ENCODE results near the gene IFNA1.
"Not testable (repeated sequence)": the region's sequence is repeated elsewhere in the genome, so short reads cannot be mapped to it uniquely, and the experiment has no call there.

DNA sequence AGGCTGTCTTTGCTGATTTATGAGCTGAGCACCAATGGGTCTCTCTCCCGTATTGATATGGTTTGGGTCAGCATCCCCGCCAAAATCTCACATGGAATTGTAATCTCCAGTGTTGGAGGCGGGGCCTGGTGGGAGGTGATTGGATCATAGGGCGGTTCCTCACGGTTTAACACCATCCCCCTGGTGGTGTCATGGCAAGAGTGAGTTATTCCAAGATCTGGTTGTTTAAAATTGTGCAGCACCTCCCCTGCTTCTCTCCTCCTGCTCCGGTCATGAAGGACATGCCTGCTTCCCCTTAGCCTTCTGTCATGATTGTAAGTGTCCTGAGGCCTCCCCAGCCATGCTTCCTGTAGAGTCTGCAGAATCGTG lies 5.2 kb upstream of the IFNA1 start:
- not testable (repeated sequence) for TF ChIP-seq POLR2AphosphoS5 (IDR thresholded peaks at IDR 0.05; ENCODE audit: borderline replicate concordance, low read depth, low read length); EZH2 (IDR thresholded peaks at IDR 0.05)
